Naive thymus-derived CD8-positive, alpha-beta T cell (primary cell): ENCODE measurements around the gene PTPRT. TPM values are rescaled to one million over a fixed set of nuclear protein-coding genes. Genes with fewer than 3 reads are reported as not detected.

ENCODE experiments used
- ATAC-seq, 2 donors: fragments of 150-1000 bp; cut with Tn5 transposase in 1 of 2; sonication (Bioruptor Pico), chemical (Tn5 transposase) in 1 of 2; 1 replicate in 1 of 2; 2 replicates in 1 of 2; pipeline ENCODE4 v1.10.0; 2021; ENCODE audit warnings: mild to moderate bottlenecking in 2 of 2, moderate library complexity in 2 of 2
- POLR2A ChIA-PET: fragments of 350-600 bp; sonication (Branson Sonifier 250); formaldehyde crosslinking; loops from one replicate; lab custom pipeline; 2021; ENCODE audit warnings: antibody characterized with exemption; lab: Charles Lee
- DNase-seq, 10 donors: peaks; one replicate each; pipeline versions ENCODE4 v3.0.0 to v3.0.0-alpha.2; 2020 to 2022
- H3K27ac Mint-ChIP-seq, 10 donors: one replicate each; pipeline ENCODE4 v1.8.0; 2020 to 2022; ENCODE audit warnings: mild to moderate bottlenecking in 10 of 10, mixed read lengths in 10 of 10, moderate library complexity in 4 of 10, inconsistent platforms in 1 of 10
- H3K27me3 Mint-ChIP-seq, 5 donors: one replicate each; pipeline ENCODE4 v1.8.0; 2021 to 2022; ENCODE audit warnings: mixed read lengths in 5 of 5
- H3K36me3 Mint-ChIP-seq, 3 donors: one replicate each; pipeline ENCODE4 v1.8.0; 2020 to 2022; ENCODE audit warnings: mixed read lengths in 3 of 3, mild to moderate bottlenecking in 2 of 3, inconsistent platforms in 1 of 3
- H3K4me1 Mint-ChIP-seq, 4 donors: one replicate each; pipeline ENCODE4 v1.8.0; 2021 to 2022; ENCODE audit warnings: mixed read lengths in 4 of 4
- H3K4me3 Mint-ChIP-seq, 10 donors: one replicate each; pipeline ENCODE4 v1.8.0; 2020 to 2022; ENCODE audit warnings: mild to moderate bottlenecking in 10 of 10, mixed read lengths in 10 of 10, moderate library complexity in 6 of 10, inconsistent platforms in 1 of 10
- H3K9me3 Mint-ChIP-seq, 9 donors: one replicate each; pipeline ENCODE4 v1.8.0; 2020 to 2022; ENCODE audit warnings: mixed read lengths in 9 of 9, mild to moderate bottlenecking in 3 of 9, inconsistent platforms in 1 of 9, moderate library complexity in 1 of 9
- polyA plus RNA-seq, 3 donors: library from polyadenylated mRNA; unstranded; fragments of 300-500 nt; fragmentation: Illumina TruSeq; gene quantifications; one replicate each; pipeline ENCODE4 v1.2.3, GENCODE V29; 2021
- total RNA-seq, 8 experiments: library from RNA in 2 of 8; stranded (reverse) in 2 of 8; gene quantifications; one replicate each; pipeline ENCODE4 v1.2.3 and lab custom pipeline; 2021 to 2026

Gene PTPRT
- total and polyA plus RNA-seq, 5 experiments from 2014 or later: not detected

GRCh38 chr20:42735539-42735938, 454.2 kb downstream of the PTPRT start:
- POLR2A ChIA-PET: no interaction called here
- Mint-ChIP-seq H3K9me3 (peaks cover 0 to 18% (median 2%) of the 10 kb centered on the region in 9 donors), H3K27me3 (peaks cover 0 to 28% (median 2%) of the 10 kb centered on the region in 5 donors), H3K36me3 (no peaks in the 10 kb centered on the region), H3K4me3 (no peak overlapping the region), H3K4me1 (no peaks in the 10 kb centered on the region), H3K27ac (no peak overlapping the region)
- DNase-seq (no peak), ATAC-seq (no peak)

DNA sequence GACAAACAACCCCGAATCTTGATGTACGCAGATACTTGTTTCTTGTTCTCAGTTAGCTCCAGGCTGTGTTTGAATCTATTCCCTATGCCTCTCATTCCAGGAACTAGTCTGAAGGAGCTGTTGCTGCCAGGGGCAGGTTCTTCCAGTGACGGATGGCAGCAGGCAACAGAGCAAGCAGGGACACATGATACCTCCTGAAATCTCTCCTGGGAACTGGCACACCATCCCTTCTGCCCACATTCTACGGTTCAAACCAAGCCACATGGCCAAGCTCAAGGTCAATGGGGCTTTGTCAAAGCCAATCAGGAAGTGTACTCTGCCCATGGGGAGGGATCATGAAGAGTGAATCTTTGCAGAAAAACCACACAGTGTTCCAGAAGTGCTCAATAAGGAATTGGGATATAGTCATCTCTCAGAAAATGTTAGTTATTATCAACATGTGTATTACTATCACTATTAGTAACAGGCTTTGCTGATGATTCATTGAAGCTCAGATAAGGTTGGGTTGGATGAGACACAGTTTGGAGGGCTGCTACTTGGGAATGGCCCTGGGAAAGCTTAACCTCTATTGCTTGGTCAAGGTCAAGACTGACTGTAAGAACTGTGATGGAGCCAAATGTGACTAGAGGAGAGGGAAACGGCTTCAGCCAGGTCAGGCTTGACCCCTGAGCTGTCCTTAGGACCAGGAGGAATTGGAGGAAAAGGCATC, 454.9 kb downstream of the PTPRT start:
- ATAC-seq: no peak

DNA sequence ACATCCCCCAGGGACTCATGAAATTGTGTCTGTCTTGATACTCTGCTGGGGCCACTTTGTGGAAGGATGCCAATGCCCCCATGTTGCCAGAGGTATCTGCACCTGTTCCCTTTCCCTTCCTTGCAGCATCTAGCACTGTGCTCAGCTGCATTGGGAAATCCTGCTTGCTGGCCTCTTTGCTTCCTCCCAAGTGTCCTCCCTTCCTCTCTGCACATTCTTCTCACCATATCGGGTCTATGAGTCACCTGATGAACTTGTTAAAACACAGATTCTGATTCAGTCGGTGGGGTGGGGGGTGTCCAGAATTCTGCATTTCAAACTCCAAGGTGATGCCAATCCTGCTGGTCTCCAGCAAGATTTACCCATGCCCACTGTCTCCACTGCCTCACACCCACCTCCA, 467.8 kb downstream of the PTPRT start:
- no peak overlapping the region for H3K4me3 Mint-ChIP-seq
- H3K27me3 Mint-ChIP-seq: peaks cover 0 to under 1% (median 0%) of the 10 kb centered on the region in 5 donors
- H3K4me1 Mint-ChIP-seq: no peaks in the 10 kb centered on the region
- H3K9me3 Mint-ChIP-seq: peaks cover 0 to 11% (median 0%) of the 10 kb centered on the region in 9 donors
- H3K27ac Mint-ChIP-seq: no peak overlapping the region
- ATAC-seq (no peak), DNase-seq (no peak)
- POLR2A ChIA-PET: no interaction called here
- no peaks in the 10 kb centered on the region for H3K36me3 Mint-ChIP-seq

More for the DNA sequence above, 454.9 kb downstream of the PTPRT start:
- POLR2A ChIA-PET: no interaction called here
- Mint-ChIP-seq H3K27ac (no peak overlapping the region), H3K36me3 (no peaks in the 10 kb centered on the region), H3K4me1 (no peaks in the 10 kb centered on the region), H3K4me3 (no peak overlapping the region), H3K9me3 (peaks cover 0 to 18% (median 2%) of the 10 kb centered on the region in 9 donors), H3K27me3 (peaks cover 0 to 28% (median 2%) of the 10 kb centered on the region in 5 donors)
- no peak for DNase-seq

DNA sequence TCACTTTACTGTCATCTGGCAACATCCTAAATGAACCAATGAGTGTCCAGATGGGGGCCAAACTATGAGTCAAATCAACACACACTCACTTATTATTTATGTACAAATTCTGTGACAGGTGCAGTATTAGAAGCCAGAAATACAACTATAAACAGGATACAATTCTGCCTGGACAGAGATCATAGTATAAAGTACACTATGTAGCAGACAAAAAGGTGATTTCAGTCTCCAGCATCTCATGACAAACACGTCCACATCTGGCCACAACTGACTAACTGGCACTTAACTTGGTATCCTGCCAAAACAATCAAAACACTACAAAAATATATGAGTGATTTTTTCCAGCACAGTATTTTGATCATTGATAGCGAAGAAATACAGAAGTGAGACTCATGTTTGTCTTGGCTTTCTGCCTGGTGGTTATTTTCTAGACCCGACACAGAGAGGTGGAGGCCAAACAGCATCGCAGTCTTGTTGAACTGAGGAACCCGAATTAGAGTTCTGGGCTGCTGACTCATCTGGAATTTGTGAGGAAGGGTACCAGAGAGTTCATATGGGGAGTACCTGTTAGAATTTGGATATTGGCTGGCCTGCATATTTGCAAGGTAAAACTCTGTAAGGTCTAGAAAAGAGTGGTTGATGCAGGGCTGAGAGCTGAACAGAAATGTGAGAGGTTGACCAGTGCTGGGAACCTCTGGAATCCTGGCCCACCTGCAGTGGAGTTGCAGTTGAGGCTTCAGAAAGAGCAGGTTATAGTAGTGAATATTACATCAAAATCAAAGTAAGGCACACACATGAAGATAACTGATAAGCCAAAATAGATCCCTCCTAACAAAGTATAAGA, 475.2 kb downstream of the PTPRT start:
- Mint-ChIP-seq H3K4me1 (no peaks in the 10 kb centered on the region), H3K27me3 (peaks cover 0 to 3% (median 0%) of the 10 kb centered on the region in 5 donors), H3K27ac (no peak overlapping the region), H3K4me3 (no peak overlapping the region), H3K36me3 (peaks cover 0 to 12% (median 0%) of the 10 kb centered on the region in 3 donors), H3K9me3 (peaks cover 3 to 19% (median 9%) of the 10 kb centered on the region in 9 donors)
- no peak for ATAC-seq
- POLR2A ChIA-PET: no interaction called here
- no peak for DNase-seq

DNA sequence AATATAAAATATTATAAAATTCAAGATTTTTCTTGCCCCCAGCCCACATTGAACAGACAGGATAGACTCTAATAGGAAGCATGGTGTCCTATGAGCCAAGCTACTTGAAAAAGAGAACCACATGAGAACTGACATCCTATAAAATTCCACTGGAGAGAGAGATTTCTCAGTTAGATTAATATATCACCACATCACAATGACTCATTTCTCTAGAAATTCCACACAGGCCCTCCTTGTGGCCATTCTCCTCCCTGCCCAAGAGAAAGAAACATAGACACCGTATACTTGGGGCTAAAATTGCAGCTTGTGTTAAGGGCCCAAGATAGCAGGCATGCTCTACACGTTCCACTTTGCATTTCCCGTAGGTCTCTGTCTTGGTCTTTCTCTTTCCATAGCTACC, 481.4 kb downstream of the PTPRT start:
- Mint-ChIP-seq H3K4me1 (no peaks in the 10 kb centered on the region), H3K36me3 (peaks cover 0 to 17% (median 0%) of the 10 kb centered on the region in 3 donors), H3K9me3 (peaks cover 10 to 32% (median 21%) of the 10 kb centered on the region in 9 donors), H3K27ac (no peak overlapping the region), H3K27me3 (peaks cover 0 to 9% (median 0%) of the 10 kb centered on the region in 5 donors), H3K4me3 (no peak overlapping the region)
- ATAC-seq (no peak), DNase-seq (no peak)
- POLR2A ChIA-PET: no interaction called here

DNA sequence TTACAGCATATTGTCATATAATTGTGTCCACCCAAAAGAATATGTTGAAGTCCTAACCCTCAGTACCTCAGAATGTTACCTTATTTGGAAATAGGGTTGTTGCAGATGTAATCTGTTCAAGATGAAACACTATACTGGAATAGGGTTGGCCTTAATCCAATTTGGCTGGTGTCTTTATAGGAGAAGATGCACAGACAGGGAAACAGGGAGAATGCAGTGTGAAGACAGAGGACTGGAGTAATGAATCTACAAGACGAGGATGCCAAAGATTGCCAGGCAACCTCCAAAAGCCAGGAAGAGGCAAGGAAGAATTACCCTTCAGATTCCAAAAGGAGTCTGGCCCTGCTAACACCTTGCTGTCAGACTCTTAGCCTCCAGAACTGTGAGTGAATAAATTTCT, 482.9 kb downstream of the PTPRT start:
- Mint-ChIP-seq H3K4me3 (no peak overlapping the region), H3K9me3 (peaks cover 11 to 44% (median 21%) of the 10 kb centered on the region in 9 donors), H3K27ac (no peak overlapping the region), H3K36me3 (peaks cover 0 to 17% (median 0%) of the 10 kb centered on the region in 3 donors), H3K4me1 (no peaks in the 10 kb centered on the region), H3K27me3 (peaks cover 0 to 9% (median 0%) of the 10 kb centered on the region in 5 donors)
- POLR2A ChIA-PET: no interaction called here
- ATAC-seq (no peak), DNase-seq (no peak)

- H3K27me3 Mint-ChIP-seq: peaks cover 0 to 6% (median 0%) of the 10 kb centered on the region in 5 donors
- H3K4me3 Mint-ChIP-seq: no peak overlapping the region
- H3K4me1 Mint-ChIP-seq: no peaks in the 10 kb centered on the region
- peaks cover 0 to 11% (median 0%) of the 10 kb centered on the region in 3 donors for H3K36me3 Mint-ChIP-seq
- H3K9me3 Mint-ChIP-seq: peaks cover 6 to 45% (median 21%) of the 10 kb centered on the region in 9 donors
- DNase-seq: no peak
- POLR2A ChIA-PET: no interaction called here
- no peak overlapping the region for H3K27ac Mint-ChIP-seq
- ATAC-seq: no peak
Measured at GRCh38 chr20:42705550-42705949, 484.2 kb downstream of the PTPRT start.

DNA sequence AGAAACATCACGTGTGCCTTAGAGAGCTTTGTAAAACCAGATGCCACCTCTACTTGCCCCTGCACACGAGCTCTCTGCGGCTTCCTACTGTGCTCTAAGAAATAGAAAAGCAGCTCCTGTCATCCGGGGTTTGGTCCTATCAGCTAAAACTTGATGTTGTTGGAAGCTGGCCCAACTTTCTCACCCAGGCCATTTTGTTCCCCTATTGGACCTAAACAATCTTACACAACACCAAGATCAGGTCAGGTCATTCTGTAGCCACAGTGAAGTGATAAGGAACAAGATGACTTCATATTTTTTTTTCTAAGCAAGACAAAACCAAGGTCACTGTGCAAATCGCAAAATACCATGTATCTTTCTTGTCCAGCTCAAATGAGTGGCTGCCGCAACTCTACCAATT, 486.0 kb downstream of the PTPRT start:
- no peak overlapping the region for H3K27ac Mint-ChIP-seq
- H3K27me3 Mint-ChIP-seq: peaks cover 0 to 11% (median 0%) of the 10 kb centered on the region in 5 donors
- no peak overlapping the region for H3K4me3 Mint-ChIP-seq
- ATAC-seq (no peak), DNase-seq (no peak)
- H3K4me1 Mint-ChIP-seq: no peaks in the 10 kb centered on the region
- H3K9me3 Mint-ChIP-seq: peaks cover 0 to 31% (median 11%) of the 10 kb centered on the region in 9 donors
- POLR2A ChIA-PET: no interaction called here
- H3K36me3 Mint-ChIP-seq: no peaks in the 10 kb centered on the region

DNA sequence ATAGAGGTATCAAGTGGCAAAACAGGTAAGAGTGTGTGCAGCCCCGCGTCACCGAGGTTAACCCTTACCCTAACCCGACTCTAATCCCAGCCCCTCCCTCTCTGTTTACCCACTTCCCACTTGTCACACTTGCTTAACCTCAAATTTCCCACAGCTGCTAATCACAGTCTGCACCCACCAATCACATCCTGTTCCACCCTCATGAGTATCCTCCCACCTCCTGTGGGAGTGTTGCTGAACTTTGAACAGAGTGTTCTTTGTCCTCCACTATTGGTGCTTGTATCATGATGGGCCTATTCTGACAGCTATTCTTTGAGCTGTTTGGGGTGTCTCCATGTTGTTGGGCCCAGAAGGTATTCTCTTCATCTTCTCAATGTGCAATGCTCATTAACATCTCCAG, 487.8 kb downstream of the PTPRT start:
- ATAC-seq (no peak), DNase-seq (no peak)
- POLR2A ChIA-PET: no interaction called here
- H3K4me1 Mint-ChIP-seq: no peaks in the 10 kb centered on the region
- H3K27ac Mint-ChIP-seq: no peak overlapping the region
- H3K36me3 Mint-ChIP-seq: no peaks in the 10 kb centered on the region
- no peak overlapping the region for H3K4me3 Mint-ChIP-seq
- H3K9me3 Mint-ChIP-seq: peaks cover 2 to 31% (median 10%) of the 10 kb centered on the region in 9 donors
- peaks cover 0 to 11% (median 0%) of the 10 kb centered on the region in 5 donors for H3K27me3 Mint-ChIP-seq

DNA sequence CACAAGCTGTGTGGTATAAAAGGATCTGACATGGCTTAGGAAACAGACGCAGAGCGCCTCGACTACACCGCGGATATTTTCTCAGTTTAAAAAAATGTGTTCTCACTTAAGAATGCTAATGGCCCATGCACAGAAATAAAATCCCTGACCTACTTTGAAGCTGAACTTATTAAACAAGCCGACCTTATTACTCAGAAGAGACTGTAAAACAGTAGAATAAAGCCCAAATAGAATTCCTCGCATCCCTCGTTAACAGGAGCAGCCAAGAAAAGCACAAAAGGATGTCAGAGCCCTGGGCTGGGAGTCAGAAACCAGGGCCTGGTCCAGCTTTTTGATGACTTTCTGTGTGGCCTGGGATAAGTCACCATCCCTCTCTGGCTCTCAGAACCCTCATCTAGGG, 489.3 kb downstream of the PTPRT start:
- DNase-seq (no peak), ATAC-seq (no peak)
- Mint-ChIP-seq H3K27me3 (peaks cover 0 to 14% (median 0%) of the 10 kb centered on the region in 5 donors), H3K4me3 (no peak overlapping the region), H3K4me1 (no peaks in the 10 kb centered on the region), H3K27ac (no peak overlapping the region), H3K9me3 (peaks cover 2 to 31% (median 10%) of the 10 kb centered on the region in 9 donors), H3K36me3 (no peaks in the 10 kb centered on the region)
- POLR2A ChIA-PET: no interaction called here

DNA sequence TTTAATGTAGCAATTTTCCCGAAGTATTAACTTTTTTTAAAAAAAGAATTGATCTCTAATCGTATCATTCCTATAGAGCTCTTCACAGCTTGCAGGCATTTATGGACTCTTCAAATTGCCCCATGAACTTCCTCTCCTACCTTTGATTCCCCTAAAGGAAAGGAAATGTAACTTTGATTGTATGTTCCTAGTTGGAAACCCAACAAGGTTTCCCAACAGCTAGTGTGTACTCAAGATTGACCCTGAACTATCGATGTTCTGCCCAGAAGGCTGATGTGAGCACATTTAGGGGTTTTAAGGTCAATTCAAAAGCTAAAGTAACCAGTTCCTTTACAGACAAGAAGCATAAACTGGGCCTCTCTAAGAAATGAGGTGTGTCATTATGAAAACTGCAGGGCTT, 491.7 kb downstream of the PTPRT start:
- Mint-ChIP-seq H3K27ac (no peak overlapping the region), H3K4me3 (no peak overlapping the region), H3K36me3 (no peaks in the 10 kb centered on the region), H3K27me3 (peaks cover 0 to 7% (median 0%) of the 10 kb centered on the region in 5 donors), H3K4me1 (no peaks in the 10 kb centered on the region), H3K9me3 (peaks cover 0 to 14% (median 8%) of the 10 kb centered on the region in 9 donors)
- DNase-seq (no peak), ATAC-seq (no peak)
- POLR2A ChIA-PET: no interaction called here

- H3K9me3 Mint-ChIP-seq: peaks cover 0 to 20% (median 8%) of the 10 kb centered on the region in 9 donors
- no peaks in the 10 kb centered on the region for H3K4me1 Mint-ChIP-seq
- H3K4me3 Mint-ChIP-seq: no peak overlapping the region
- POLR2A ChIA-PET: no interaction called here
- peaks cover 0 to 11% (median 2%) of the 10 kb centered on the region in 5 donors for H3K27me3 Mint-ChIP-seq
- no peak for ATAC-seq
- H3K36me3 Mint-ChIP-seq: peaks cover 0 to 5% (median 0%) of the 10 kb centered on the region in 3 donors
- no peak for DNase-seq
- no peak overlapping the region for H3K27ac Mint-ChIP-seq
Measured at GRCh38 chr20:42690842-42691437, 498.8 kb downstream of the PTPRT start.
